ENCODE data around the gene PLAU. TPM values are rescaled to one million over a fixed set of nuclear protein-coding genes. Genes with fewer than 3 reads are reported as not detected.

The PLAU gene
- total and polyA plus RNA-seq, 10 of the 15 experiments (the other 5 are each of a cell fraction or from before 2014, with no cell fraction given), result 2.5 to 20.9 (median 11.5) TPM

GRCh38 chr10:73875139-73875475 is 35.8 kb upstream of the PLAU start (continued):
- TF ChIP-seq HCFC1 (IDR thresholded peaks at IDR 0.05; ENCODE audit: low read length), result no peak
- TF ChIP-seq ATF3 (IDR thresholded peaks at IDR 0.05; ENCODE audit: borderline replicate concordance, extremely low read depth, low read depth, low read length), result no peak
- no peak for TF ChIP-seq ZBTB4 (CRISPR knock-in tag; IDR thresholded peaks at IDR 0.05)
- TF ChIP-seq MYB (IDR thresholded peaks at IDR 0.05; ENCODE audit: borderline replicate concordance, low read depth, low read length), result no peak
- TF ChIP-seq SKIL (IDR thresholded peaks at IDR 0.05; ENCODE audit: low read depth, poor library complexity, severe bottlenecking), result no peak
- no peak for TF ChIP-seq MAX (IDR thresholded peaks at IDR 0.05; ENCODE audit: low read depth, low read length)
- no peak for TF ChIP-seq RFX5 (IDR thresholded peaks at IDR 0.05; ENCODE audit: low read depth, low read length)
- TF ChIP-seq ZBTB40 (IDR thresholded peaks at IDR 0.05; ENCODE audit: borderline replicate concordance), result no peak
- no peak for TF ChIP-seq ASH2L (IDR thresholded peaks at IDR 0.05; ENCODE audit: borderline replicate concordance, low read depth)
- no peak for TF ChIP-seq STAT1 (conservative IDR thresholded peaks at IDR 0.05)
- no peak for TF ChIP-seq CEBPZ (IDR thresholded peaks at IDR 0.05; ENCODE audit: low read depth, low read length)
- TF ChIP-seq TARDBP (IDR thresholded peaks at IDR 0.05; ENCODE audit: borderline replicate concordance), result no peak
- TF ChIP-seq FOS (IDR thresholded peaks at IDR 0.05; ENCODE audit: borderline replicate concordance, extremely low read depth, insufficient read length), result no peak
- no peak for TF ChIP-seq RELA (IDR thresholded peaks at IDR 0.05; ENCODE audit: borderline replicate concordance, partially characterized antibody)
- 0 out of 2 replicates have a peak, but pooled peaks have one; percentile 38 for TF ChIP-seq ZBED1 (IDR thresholded peaks at IDR 0.05; ENCODE audit: borderline replicate concordance)
- no peak for TF ChIP-seq TBL1XR1 (IDR thresholded peaks at IDR 0.05; ENCODE audit: low read depth, low read length)

Data from GM12878 (cell line).